ENCODE measurements around the gene GRP. TPM values are rescaled to one million over a fixed set of nuclear protein-coding genes. Genes with fewer than 3 reads are reported as not detected.

The GRP gene
- total and polyA plus RNA-seq, 2 donors (not counting 3 experiments of a cell fraction or from before 2014, with no cell fraction given), result not detected

DNA sequence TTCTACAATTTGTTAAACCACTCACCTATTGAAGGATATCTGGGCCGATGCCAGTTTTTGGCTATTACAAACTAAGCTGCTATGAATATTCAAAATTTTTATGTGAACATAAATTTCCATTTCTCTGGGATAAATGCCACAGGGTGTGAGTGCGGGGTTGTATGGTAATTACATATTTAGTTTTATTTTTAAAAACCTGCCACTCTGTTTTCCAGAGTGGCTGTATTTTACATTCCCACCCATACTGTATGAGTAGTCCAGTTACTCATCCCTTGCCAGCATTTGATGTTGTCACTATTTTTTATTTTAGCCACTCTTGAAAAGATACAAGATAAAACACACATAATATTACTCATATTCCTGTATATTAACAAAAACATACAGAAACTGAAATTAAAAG is 22.9 kb downstream of the GRP start:
- Histone ChIP-seq H3K4me3 (replicated peaks in 1 of 3; ENCODE audit: insufficient read depth in 1 of 3, low read depth in 1 of 3, low read length in 3 of 3) (no peak overlapping the region), H3K4me1 (ENCODE audit: control insufficient read depth, extremely low read depth, insufficient read depth, low read length) (no peaks in the 10 kb centered on the region), H3K27me3 (ENCODE audit: control insufficient read depth in 2 of 2, insufficient read depth in 2 of 2, low read length in 2 of 2) (peaks cover 5 to 14% of the 10 kb centered on the region in 2 experiments), H2AFZ (ENCODE audit: low read depth, low read length) (no peak overlapping the region), H3K4me2 (ENCODE audit: insufficient read depth, low read length) (no peak overlapping the region), H4K20me1 (replicated peaks; ENCODE audit: control insufficient read depth, extremely low read depth, insufficient read depth, low read length) (no peaks in the 10 kb centered on the region), H3K9me1 (replicated peaks; ENCODE audit: control insufficient read depth, extremely low read depth, insufficient read depth, low read length) (no peaks in the 10 kb centered on the region), H3K9ac (replicated peaks; ENCODE audit: extremely low read depth, insufficient read depth, low read length) (no peak overlapping the region), H3K27ac (ENCODE audit: insufficient read depth, low read depth, low read length) (no peak overlapping the region), H3K36me3 (ENCODE audit: control insufficient read depth in 2 of 2, extremely low read depth in 1 of 2, insufficient read depth in 2 of 2, low read length in 2 of 2) (no peaks in the 10 kb centered on the region), H3K79me2 (ENCODE audit: control insufficient read depth, insufficient read depth, low read length) (no peaks in the 10 kb centered on the region), H3K9me3 (replicated peaks; ENCODE audit: control insufficient read depth, insufficient read depth, low read length) (no peaks in the 10 kb centered on the region)
- DNase-seq (ENCODE audit: low read depth, low spot score) (no peak), FAIRE-seq (no peak)
- dilution Hi-C loops (cut with MboI; ENCODE audit: extremely low pct_ligation_motif_present, low sequenced_read_pairs), result no loop called here
- TF ChIP-seq POLR2A (IDR thresholded peaks at IDR 0.05; ENCODE audit: low read depth, low read length), result no peak
- TF ChIP-seq, protein P1, sequence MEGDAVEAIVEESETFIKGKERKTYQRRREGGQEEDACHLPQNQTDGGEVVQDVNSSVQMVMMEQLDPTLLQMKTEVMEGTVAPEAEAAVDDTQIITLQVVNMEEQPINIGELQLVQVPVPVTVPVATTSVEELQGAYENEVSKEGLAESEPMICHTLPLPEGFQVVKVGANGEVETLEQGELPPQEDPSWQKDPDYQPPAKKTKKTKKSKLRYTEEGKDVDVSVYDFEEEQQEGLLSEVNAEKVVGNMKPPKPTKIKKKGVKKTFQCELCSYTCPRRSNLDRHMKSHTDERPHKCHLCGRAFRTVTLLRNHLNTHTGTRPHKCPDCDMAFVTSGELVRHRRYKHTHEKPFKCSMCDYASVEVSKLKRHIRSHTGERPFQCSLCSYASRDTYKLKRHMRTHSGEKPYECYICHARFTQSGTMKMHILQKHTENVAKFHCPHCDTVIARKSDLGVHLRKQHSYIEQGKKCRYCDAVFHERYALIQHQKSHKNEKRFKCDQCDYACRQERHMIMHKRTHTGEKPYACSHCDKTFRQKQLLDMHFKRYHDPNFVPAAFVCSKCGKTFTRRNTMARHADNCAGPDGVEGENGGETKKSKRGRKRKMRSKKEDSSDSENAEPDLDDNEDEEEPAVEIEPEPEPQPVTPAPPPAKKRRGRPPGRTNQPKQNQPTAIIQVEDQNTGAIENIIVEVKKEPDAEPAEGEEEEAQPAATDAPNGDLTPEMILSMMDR (IDR thresholded peaks at IDR 0.05; ENCODE audit: extremely low read depth in 1 of 2, insufficient read depth in 1 of 2, low read depth in 1 of 2, low read length in 2 of 2), result no peak
- no TSS peak for BruUV-seq (replicated peaks)
- intact Hi-C loops (cut with micrococcal nuclease), result no loop called here
- CTCF ChIA-PET, result no interaction called here
- POLR2A ChIA-PET, result no interaction called here

DNA sequence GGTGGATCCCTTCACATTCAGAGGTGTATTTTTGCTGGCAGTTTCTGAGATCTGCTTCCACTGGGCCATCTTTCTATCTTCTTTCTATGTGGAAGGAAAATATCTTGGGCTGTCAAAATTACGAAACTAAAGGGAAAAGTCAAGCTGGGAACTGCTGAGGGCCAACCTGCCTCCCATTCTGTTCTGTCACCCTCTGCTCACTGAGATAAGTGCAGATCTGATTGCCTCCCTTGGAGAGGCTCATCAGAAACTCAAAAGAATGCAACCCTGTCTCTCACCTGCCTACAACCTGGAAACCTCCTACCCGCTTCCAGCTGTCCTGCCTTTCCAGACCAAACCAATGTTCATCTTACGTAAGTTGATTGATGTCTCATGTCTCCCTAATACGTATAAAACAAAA is 26.8 kb downstream of the GRP start:
- no TSS peak for BruUV-seq (replicated peaks)
- Histone ChIP-seq H3K27ac (ENCODE audit: insufficient read depth, low read depth, low read length) (no peak overlapping the region), H2AFZ (ENCODE audit: low read depth, low read length) (no peak overlapping the region), H3K4me2 (ENCODE audit: insufficient read depth, low read length) (no peak overlapping the region), H3K79me2 (ENCODE audit: control insufficient read depth, insufficient read depth, low read length) (no peaks in the 10 kb centered on the region), H3K27me3 (ENCODE audit: control insufficient read depth in 2 of 2, insufficient read depth in 2 of 2, low read length in 2 of 2) (peaks cover 5 to 14% of the 10 kb centered on the region in 2 experiments), H3K36me3 (ENCODE audit: control insufficient read depth in 2 of 2, extremely low read depth in 1 of 2, insufficient read depth in 2 of 2, low read length in 2 of 2) (no peaks in the 10 kb centered on the region), H3K4me3 (replicated peaks in 1 of 3; ENCODE audit: insufficient read depth in 1 of 3, low read depth in 1 of 3, low read length in 3 of 3) (no peak overlapping the region), H4K20me1 (replicated peaks; ENCODE audit: control insufficient read depth, extremely low read depth, insufficient read depth, low read length) (no peaks in the 10 kb centered on the region), H3K9ac (replicated peaks; ENCODE audit: extremely low read depth, insufficient read depth, low read length) (no peak overlapping the region), H3K4me1 (ENCODE audit: control insufficient read depth, extremely low read depth, insufficient read depth, low read length) (no peaks in the 10 kb centered on the region), H3K9me1 (replicated peaks; ENCODE audit: control insufficient read depth, extremely low read depth, insufficient read depth, low read length) (no peaks in the 10 kb centered on the region), H3K9me3 (replicated peaks; ENCODE audit: control insufficient read depth, insufficient read depth, low read length) (no peaks in the 10 kb centered on the region)
- dilution Hi-C loops (cut with MboI; ENCODE audit: extremely low pct_ligation_motif_present, low sequenced_read_pairs) (no loop called here), intact Hi-C loops (cut with micrococcal nuclease) (no loop called here)
- ChIA-PET POLR2A (no interaction called here), CTCF (interaction anchor here (5.2 kb wide), 1 partner anchor 154 kb away, joined by 244 read pairs; no protein-coding TSS in a partner anchor)
- DNase-seq (ENCODE audit: low read depth, low spot score), result no peak
- TF ChIP-seq, protein P2, sequence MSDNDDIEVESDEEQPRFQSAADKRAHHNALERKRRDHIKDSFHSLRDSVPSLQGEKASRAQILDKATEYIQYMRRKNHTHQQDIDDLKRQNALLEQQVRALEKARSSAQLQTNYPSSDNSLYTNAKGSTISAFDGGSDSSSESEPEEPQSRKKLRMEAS (IDR thresholded peaks at IDR 0.05; ENCODE audit: insufficient read depth, insufficient read length), result no peak
- no peak for TF ChIP-seq JUN (IDR thresholded peaks at IDR 0.05; ENCODE audit: borderline replicate concordance, insufficient read depth, insufficient read length, low read depth)
- no peak for TF ChIP-seq POLR2AphosphoS5 (IDR thresholded peaks at IDR 0.05; ENCODE audit: insufficient read depth, low read depth, low read length)
- no peak for TF ChIP-seq EZH2 (IDR thresholded peaks at IDR 0.05; ENCODE audit: borderline replicate concordance, low read depth, low read length, severe bottlenecking)
- no peak for TF ChIP-seq FOS (IDR thresholded peaks at IDR 0.05; ENCODE audit: borderline replicate concordance, insufficient read depth, low read length)
- TF ChIP-seq GATA2 (IDR thresholded peaks at IDR 0.05; ENCODE audit: insufficient read depth, insufficient read length, low read depth, low read length), result no peak
- TF ChIP-seq POLR2A (IDR thresholded peaks at IDR 0.05; ENCODE audit: low read depth, low read length), result no peak
- no peak for TF ChIP-seq MYC (IDR thresholded peaks at IDR 0.05; ENCODE audit: low read depth, low read length)
- TF ChIP-seq, protein P1 (IDR thresholded peaks at IDR 0.05; ENCODE audit: extremely low read depth in 1 of 2, insufficient read depth in 1 of 2, low read depth in 1 of 2, low read length in 2 of 2), result no peak
- FAIRE-seq, result no peak
